D341Med (cell line): ENCODE measurements around the gene THAP7.
A peak's percentile ranks its signal among the peaks of the same experiment; 100 is the strongest.

Experiments used
- DNase-seq: peaks from one replicate; pipeline ENCODE4 v3.0.0; 2012; ENCODE audit warnings: low spot score

The THAP7 gene

GRCh38 chr22:21030621-21031544, 29.0 kb upstream of the THAP7 start:
- DNase-seq = no peak

GRCh38 chr22:21030032-21030431, 28.1 kb upstream of the THAP7 start:
- DNase-seq = no peak

DNA sequence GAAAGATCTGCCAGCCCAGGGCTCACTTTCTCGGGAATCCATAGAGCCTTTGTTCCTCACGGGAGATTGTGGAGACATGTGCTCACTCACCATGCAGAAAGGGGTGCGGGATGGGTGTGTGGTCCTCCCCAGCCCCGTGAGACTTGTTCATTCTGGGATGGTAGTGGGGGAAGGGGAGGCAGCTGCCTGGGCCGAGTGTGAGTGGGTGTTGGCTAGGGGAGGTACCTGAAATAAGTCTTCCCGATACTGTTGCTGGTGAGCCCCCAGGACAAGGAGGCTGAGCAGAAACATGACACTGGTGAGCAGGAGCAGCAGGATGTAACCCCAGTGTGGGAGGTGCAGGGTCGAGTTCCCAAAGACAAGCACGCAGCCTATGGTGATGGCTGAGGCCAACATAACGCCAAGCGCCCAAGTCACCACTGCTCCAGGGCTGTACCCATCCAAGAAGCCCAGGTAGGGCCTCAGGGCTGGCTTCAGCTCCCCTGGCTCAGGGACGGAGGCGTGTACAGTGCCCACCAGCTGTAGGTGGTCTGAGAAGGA, 27.6 kb upstream of the THAP7 start:
- DNase-seq = no peak

DNA sequence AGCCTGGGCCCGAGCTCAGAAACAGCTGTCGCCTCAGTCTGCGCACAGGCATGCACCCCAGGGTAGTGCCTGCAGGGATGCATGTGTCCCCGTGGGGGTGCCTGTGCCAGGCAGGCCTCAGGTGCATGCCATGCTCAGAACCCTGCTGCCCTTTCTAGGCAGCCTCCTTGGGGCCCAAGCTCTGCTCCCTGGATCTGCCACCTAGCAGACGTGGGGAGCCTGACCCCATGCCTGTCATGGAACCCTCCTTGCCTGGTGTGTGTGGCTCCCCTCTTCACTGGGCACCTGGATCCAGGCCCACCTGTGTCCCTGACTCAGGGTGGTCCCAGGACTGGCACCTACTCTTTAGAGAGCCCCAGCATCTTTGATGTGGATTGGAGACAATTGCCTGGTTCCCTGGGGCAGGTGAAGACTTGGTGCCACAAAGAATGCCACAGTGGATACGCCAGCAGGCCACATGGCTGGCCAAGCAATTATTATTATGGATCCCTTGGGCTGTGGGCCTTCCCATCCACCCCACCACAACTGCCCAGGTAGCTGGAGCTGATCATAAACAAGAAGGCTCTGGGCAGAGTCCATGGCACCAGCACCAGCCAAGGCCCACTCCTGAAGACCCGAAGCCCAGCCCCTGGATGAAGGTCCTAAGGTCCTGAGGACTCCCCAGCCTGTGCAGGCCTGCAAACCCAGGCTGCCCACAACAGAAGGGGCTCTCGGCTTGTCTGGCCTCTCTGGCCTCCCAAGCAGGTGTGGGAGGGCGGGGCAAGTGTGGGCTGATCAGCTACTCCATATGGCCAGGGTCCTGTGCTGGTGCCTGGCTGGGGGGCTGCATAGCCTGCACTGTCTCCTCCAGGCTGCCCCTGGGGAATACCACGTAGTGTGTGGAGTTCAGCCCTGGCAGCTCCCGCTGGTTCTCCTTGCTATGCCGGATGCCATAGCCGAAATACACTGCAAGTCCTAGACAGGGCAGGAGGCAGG, 26.6 kb upstream of the THAP7 start:
- no peak for DNase-seq

DNA sequence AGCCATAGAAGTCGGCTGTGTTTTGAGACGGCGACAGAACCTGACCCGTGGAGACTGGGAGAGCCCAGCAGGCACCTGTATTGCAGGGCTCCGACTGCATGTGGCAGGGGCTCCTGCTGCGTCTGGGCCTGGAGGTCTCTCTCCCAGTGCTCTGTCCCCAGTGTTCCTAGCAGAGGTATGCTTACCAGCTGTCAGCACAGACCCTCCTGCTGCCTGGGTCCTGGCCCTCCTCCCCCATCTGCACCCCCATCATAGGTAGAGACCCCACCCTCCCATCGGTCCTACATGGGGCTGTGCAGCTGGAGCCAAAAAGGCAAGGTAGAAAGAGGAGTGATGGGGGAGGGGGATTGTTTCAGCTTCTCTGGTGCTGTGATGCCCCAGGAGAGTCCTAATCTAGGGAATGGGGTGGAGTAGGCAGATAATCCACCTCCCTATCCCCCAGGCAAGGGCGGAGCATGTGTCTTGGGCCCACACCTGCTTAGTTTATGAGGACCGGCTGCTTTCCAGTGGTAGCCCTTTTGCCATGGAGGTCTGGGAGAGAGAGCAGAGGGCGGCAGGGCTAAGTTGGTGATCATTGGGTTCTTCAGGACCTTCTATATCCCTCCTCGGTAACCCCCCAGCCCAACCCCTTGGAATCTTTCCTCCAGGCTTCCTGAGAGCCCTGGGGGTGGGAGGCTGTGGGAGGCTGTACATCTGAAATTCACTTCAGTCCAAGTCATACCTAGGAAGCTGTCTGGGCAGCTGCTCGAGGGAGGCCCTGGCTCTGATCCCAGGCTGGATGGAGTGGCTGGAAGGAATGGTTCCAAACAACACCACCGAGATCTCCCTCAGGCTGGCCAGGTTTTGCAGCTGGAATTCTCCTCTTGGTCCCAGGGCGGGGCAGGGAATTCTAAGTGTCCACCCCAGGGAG, 25.1 kb upstream of the THAP7 start:
- DNase-seq = peak; percentile 84

- no peak for DNase-seq
Observed at GRCh38 chr22:21025763-21026755, 24.1 kb upstream of the THAP7 start.

- no peak for DNase-seq
Observed at GRCh38 chr22:21025266-21025665, 23.3 kb upstream of the THAP7 start.

DNA sequence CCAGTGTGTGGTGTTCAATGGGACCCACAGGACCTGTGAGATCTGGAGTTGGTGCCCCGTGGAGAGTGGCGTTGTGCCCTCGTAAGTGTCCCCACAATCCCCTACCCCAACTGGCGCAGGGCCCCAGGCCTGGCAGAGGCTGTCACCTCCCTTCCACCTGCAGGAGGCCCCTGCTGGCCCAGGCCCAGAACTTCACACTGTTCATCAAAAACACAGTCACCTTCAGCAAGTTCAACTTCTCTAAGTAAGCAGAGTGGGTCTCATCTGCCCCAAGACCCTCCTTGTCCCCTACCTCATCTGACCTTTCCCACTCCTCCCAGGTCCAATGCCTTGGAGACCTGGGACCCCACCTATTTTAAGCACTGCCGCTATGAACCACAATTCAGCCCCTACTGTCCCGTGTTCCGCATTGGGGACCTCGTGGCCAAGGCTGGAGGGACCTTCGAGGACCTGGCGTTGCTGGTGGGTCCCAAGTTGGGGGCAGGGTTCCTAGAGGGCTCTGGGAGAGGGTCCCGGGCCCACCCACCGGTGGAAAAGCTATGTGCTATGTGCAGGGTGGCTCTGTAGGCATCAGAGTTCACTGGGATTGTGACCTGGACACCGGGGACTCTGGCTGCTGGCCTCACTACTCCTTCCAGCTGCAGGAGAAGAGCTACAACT, 21.2 kb upstream of the THAP7 start:
- peak; percentile 34 for DNase-seq

- DNase-seq = no peak
Observed at GRCh38 chr22:21022507-21022906, 20.6 kb upstream of the THAP7 start.

DNA sequence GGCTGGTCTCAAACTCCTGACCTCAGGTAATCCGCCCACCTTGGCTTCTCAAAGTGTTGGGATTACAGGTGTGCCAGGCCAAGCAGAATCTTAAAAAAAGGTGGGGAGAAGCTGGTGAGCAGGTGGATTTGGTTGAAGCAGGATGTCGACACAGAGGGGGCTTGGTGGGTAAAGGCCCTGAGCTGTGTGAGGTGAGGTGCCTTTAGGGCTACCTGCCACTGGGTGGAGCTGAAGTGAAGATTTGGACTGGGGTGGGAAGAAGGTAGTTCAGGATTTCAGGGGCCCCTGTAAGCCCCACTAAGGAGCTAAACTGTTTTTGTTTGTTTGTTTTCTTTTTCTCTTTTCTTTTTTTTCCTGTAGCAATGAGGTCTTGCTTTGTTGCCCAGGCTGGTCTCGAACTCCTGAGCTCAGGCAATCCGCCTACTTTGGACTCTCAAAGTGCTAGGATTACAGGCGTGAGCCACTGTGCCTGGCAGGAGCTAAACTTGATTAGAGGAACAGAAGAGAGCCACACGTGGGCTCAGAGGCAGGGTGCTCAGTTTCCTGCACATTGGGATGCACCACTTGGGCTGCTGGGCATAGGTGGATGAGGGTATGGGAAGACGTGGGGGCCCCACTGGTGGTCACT, 19.0 kb upstream of the THAP7 start:
- DNase-seq = peak; percentile 76

- DNase-seq = no peak
Observed at GRCh38 chr22:21018314-21018713, 16.4 kb upstream of the THAP7 start.

DNA sequence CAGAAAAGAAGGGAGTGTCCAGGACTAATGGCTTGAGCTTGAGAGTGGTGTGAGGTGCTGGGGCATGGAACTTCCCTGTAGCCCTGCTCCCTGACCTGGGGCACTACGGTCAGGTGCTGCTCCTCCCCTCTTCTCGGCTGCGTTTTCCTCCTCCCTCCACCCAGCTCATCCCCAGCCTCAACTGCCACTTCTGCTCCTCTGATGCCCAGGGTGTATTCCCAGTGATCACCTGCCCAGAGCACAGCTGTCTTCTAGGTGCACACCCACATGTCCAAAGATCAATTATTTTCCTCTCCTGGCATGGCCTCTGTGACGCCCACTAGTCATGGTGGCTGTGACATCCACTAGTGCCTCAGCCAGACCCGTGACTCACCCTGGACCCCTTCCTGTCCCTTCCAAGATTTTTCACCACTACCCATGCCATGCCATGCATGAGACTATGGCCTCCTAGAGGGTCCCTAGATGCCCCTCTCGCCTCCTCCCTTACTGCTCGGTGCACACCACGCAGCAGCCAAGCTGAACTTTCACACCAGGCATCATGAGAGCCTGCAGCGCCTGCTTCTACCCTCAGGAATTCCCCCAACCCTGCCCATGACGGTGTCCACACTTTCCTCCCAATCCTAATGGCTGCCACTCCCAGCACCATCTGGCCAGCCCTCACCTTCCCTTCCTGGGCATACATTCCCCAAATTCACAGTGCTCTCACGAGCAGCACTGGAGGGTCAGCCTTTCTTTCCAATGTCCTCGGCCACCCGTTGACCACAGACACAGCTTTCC, 14.9 kb upstream of the THAP7 start:
- no peak for DNase-seq

DNA sequence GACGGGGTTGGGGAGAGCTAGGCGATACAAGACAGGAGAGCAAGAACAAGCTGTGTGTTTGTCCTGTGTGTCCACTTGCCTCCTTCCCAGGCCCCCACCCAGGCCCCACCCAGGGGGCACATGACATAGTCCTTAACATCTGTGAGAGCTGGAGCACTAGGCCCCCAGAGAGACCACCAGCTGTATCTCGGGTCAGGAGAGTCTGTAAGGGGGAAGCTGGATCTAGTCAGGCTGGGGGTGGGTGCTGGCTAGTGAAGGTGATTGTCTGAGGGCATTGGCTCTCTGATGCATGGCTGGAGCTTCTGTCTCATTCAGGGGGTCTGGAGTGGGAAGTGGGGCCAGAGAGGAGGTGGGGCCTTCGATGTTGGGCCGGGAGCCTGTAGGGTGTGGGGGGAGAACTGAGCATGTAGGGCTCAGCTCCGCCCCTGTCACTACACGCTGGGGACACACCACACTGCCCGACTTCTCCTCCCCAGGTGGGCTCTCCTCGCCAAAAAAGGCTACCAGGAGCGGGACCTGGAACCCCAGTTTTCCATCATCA, 13.6 kb upstream of the THAP7 start:
- DNase-seq = no peak

GRCh38 chr22:21014726-21015465, 13.0 kb upstream of the THAP7 start, which contains the start of gene P2RX6:
P2RX6 (plus strand) TSS chr22:21015165; CDS start chr22:21015175, 10 bp downstream.
- DNase-seq = no peak

GRCh38 chr22:21014202-21014725, 12.3 kb upstream of the THAP7 start:
- peak; percentile 98 for DNase-seq

- DNase-seq = no peak
Observed at GRCh38 chr22:21013657-21014201, 11.8 kb upstream of the THAP7 start.
